Adrenal gland (tissue), 5 donors: ENCODE data around the gene PRR35.

Experiments used
- CTCF ChIP-seq, 6 experiments: fragments of 450-650 bp in 4 of 6; fragments of 200-600 bp in 2 of 6; sonication (generic) in 1 of 6; IDR thresholded peaks; 1 replicate in 5 of 6; 2 replicates in 1 of 6; pipeline versions ENCODE4 v1.5.1 to v1.8.0; 2016 to 2021; ENCODE audit warnings: antibody characterized with exemption in 6 of 6, mild to moderate bottlenecking in 2 of 6, moderate library complexity in 1 of 6
- POLR2A ChIP-seq, 2 donors: fragments of 450-650 bp; IDR thresholded peaks; one replicate each; pipeline ENCODE4 v1.6.1; 2017; ENCODE audit warnings: antibody characterized with exemption in 2 of 2, mild to moderate bottlenecking in 2 of 2, moderate library complexity in 1 of 2
- donor health status: DM: no; HTN: no; CAD: no.

GRCh38 chr16:598823-599739 is 38.9 kb downstream of the PRR35 start:
- TF ChIP-seq CTCF (IDR thresholded peaks at IDR 0.05) = no peak
- TF ChIP-seq POLR2A (IDR thresholded peaks at IDR 0.05) = no peak
